ENCODE data around the gene TMF1. TPM values are rescaled to one million over a fixed set of nuclear protein-coding genes. Genes with fewer than 3 reads are reported as not detected.

Gene TMF1
- total RNA-seq, 6 experiments from 2014 or later, result 7.9 to 15.4 (median 11.5) TPM

DNA sequence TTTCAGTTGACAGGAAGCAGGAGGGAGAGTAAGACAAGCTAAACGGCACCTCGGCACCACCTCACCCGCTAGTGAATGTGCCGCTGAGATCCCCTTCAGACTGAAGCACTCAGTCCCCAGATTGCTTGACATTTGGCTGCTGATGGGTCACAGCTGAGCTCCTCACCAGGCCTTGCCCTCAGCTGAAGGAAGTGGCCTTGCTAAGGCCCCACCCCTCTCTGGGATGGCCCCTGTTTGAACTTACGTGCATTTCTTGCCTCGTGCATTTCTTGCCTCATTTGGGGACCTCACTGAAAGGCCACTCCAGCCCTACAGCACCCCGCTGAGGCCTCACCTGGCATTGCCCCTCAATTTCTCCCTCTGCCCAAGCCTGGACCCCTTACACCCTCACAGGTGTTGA, 78.5 kb downstream of the TMF1 start:
- 65% methylated on average over 7 of the region's 7 CpGs for WGBS (ENCODE audit: insufficient coverage, low coverage, low lambda C conversion rate, missing lambda C conversion rate)
- H3K27me3 ChIP-seq, result no peaks in the 10 kb centered on the region
- H3K36me3 ChIP-seq, result peaks cover 0 to 13% (median 0%) of the 10 kb centered on the region in 4 donors
- TF ChIP-seq POLR2A (IDR thresholded peaks at IDR 0.05), result no peak
- TF ChIP-seq, protein P1, sequence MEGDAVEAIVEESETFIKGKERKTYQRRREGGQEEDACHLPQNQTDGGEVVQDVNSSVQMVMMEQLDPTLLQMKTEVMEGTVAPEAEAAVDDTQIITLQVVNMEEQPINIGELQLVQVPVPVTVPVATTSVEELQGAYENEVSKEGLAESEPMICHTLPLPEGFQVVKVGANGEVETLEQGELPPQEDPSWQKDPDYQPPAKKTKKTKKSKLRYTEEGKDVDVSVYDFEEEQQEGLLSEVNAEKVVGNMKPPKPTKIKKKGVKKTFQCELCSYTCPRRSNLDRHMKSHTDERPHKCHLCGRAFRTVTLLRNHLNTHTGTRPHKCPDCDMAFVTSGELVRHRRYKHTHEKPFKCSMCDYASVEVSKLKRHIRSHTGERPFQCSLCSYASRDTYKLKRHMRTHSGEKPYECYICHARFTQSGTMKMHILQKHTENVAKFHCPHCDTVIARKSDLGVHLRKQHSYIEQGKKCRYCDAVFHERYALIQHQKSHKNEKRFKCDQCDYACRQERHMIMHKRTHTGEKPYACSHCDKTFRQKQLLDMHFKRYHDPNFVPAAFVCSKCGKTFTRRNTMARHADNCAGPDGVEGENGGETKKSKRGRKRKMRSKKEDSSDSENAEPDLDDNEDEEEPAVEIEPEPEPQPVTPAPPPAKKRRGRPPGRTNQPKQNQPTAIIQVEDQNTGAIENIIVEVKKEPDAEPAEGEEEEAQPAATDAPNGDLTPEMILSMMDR (IDR thresholded peaks at IDR 0.05), result no peak
- H3K4me1 ChIP-seq, result no peaks in the 10 kb centered on the region
- DNase-seq (no peak), ATAC-seq (peak; percentile 31 to 47 (median 39))
- H3K9me3 ChIP-seq, result no peaks in the 10 kb centered on the region
- H3K27ac ChIP-seq, result no peak overlapping the region
- intact Hi-C loops (cut with DNase I), result no loop called here
- no peak overlapping the region for H3K4me3 ChIP-seq

- TF ChIP-seq, protein P1 (IDR thresholded peaks at IDR 0.05), result peak; percentile 54 to 78 (median 64)
- TF ChIP-seq POLR2A (IDR thresholded peaks at IDR 0.05), result no peak
- Histone ChIP-seq H3K36me3 (peaks cover 0 to 8% (median 0%) of the 10 kb centered on the region in 4 donors), H3K4me1 (no peaks in the 10 kb centered on the region), H3K9me3 (no peaks in the 10 kb centered on the region), H3K27ac (no peak overlapping the region), H3K27me3 (no peaks in the 10 kb centered on the region), H3K4me3 (no peak overlapping the region)
- ATAC-seq (peak; percentile 76 to 88 (median 84)), DNase-seq (peak in 2 of 3 donors; percentile 51 to 59)
- WGBS (ENCODE audit: insufficient coverage, low coverage, low lambda C conversion rate, missing lambda C conversion rate), result 31% methylated on average over 11 of the region's 11 CpGs
- intact Hi-C loops (cut with DNase I), result no loop called here
Measured at GRCh38 chr3:68972358-68972979, 79.7 kb downstream of the TMF1 start.

MicroRNAs within 50 kb of the gene (microRNA counts, 767-probe panel; counts per million panel counts)
- 237 counts per million for microRNA hsa-miR-3136-5p

Small RNAs within 50 kb of the gene (microRNA-seq; reads per million reads assigned to microRNA genes)
- 1.2 to 1.9 reads per million in 2 donors for gene MIR3136

Small RNAs within 50 kb of the gene (small RNA-seq; reads per million reads assigned to genes)
- gene MIR3136, result 0 reads per million in 2 experiments

Other genes with a start within 250 kb of the TMF1 start
- not detected for gene TAFA4, start 119.8 kb downstream of the TMF1 start, total RNA-seq
- 1 to 10 TPM; 3.4 to 8.7 (median 5.1) TPM for gene EOGT, start 38.6 kb downstream of the TMF1 start, total RNA-seq
- 10 to 100 TPM; 17.2 to 27.3 (median 20.3) TPM for gene UBA3, start 28.0 kb upstream of the TMF1 start, total RNA-seq
- gene ARL6IP5, start 32.6 kb upstream of the TMF1 start, total RNA-seq, result 10 to 100 TPM; 25.6 to 48.8 (median 36.3) TPM
- gene LMOD3, start 70.3 kb upstream of the TMF1 start, total RNA-seq, result under 1 TPM in 3 of 6 experiments, not detected in 3; 0.07 to 0.25 (median 0.13) TPM